HepG2 (cell line): Measurements from ENCODE around the gene ZCCHC10. TPM values are rescaled to one million over a fixed set of nuclear protein-coding genes. Genes with fewer than 3 reads are reported as not detected.

Experiments used
- ARID2 ChIP-seq: sonication (generic); formaldehyde crosslinking; IDR thresholded peaks from 2 replicates; pipeline ENCODE4 v1.8.1; 2022; ENCODE audit warnings: mild to moderate bottlenecking, missing genetic modification reagents, borderline replicate concordance
- ATF7 ChIP-seq, 2 experiments: fragments of 450-650 bp in 1 of 2; sonication (generic) in 1 of 2; formaldehyde crosslinking in 1 of 2; IDR thresholded peaks; 2 replicates each; pipeline versions ENCODE4 v1.4.0 to v1.6.1; 2016 to 2020; ENCODE audit warnings: antibody characterized with exemption in 1 of 2, mild to moderate bottlenecking in 1 of 2, missing genetic modification reagents in 1 of 2
- BATF2 ChIP-seq: sonication (generic); formaldehyde crosslinking; IDR thresholded peaks from 2 replicates; pipeline ENCODE4 v1.8.0; 2022; ENCODE audit warnings: mild to moderate bottlenecking, missing genetic modification reagents, moderate library complexity
- DNMT3B ChIP-seq: conservative IDR thresholded peaks from 2 replicates; pipeline ENCODE4 v1.6.1; 2016; ENCODE audit warnings: missing biosample characterization, control low read depth
- ETV5 ChIP-seq: IDR thresholded peaks from 2 replicates; pipeline ENCODE4 v1.6.1; 2018; ENCODE audit warnings: missing biosample characterization, missing genetic modification reagents, inconsistent platforms, borderline replicate concordance
- FOXJ3 ChIP-seq: sonication (generic); formaldehyde crosslinking; IDR thresholded peaks from 2 replicates; pipeline ENCODE4 v1.4.0; 2020; ENCODE audit warnings: missing genetic modification reagents, mild to moderate bottlenecking, borderline replicate concordance
- HOXA5 ChIP-seq: sonication (generic); formaldehyde crosslinking; IDR thresholded peaks from 2 replicates; pipeline ENCODE4 v1.4.0; 2020; ENCODE audit warnings: missing genetic modification reagents
- JARID2 ChIP-seq: sonication (generic); formaldehyde crosslinking; IDR thresholded peaks from 2 replicates; pipeline ENCODE4 v1.8.1; 2023; ENCODE audit warnings: missing genetic modification reagents, inconsistent platforms; ENCODE audit not compliant: insufficient replicate concordance
- MIER2 ChIP-seq: IDR thresholded peaks from 2 replicates; pipeline ENCODE4 v1.6.1; 2016; ENCODE audit warnings: missing biosample characterization, missing genetic modification reagents
- POLR2AphosphoS2 ChIP-seq: IDR thresholded peaks from 2 replicates; pipeline ENCODE4 v1.6.1; 2011; ENCODE audit warnings: low read depth, low read length, improper control_type of control experiment
- SETDB1 ChIP-seq: sonication (generic); formaldehyde crosslinking; IDR thresholded peaks from 2 replicates; pipeline ENCODE4 v1.5.1; 2020; ENCODE audit warnings: missing genetic modification reagents, mild to moderate bottlenecking, borderline replicate concordance
- SNAPC4 ChIP-seq: sonication (generic); formaldehyde crosslinking; IDR thresholded peaks from 2 replicates; pipeline ENCODE4 v1.4.0; 2020; ENCODE audit warnings: mild to moderate bottlenecking, missing genetic modification reagents
- SP2 ChIP-seq: sonication (generic); formaldehyde crosslinking; IDR thresholded peaks from 2 replicates; pipeline ENCODE4 v1.5.1; 2020; ENCODE audit warnings: mild to moderate bottlenecking, missing genetic modification reagents
- YEATS2 ChIP-seq: sonication (generic); formaldehyde crosslinking; IDR thresholded peaks from 2 replicates; pipeline ENCODE4 v1.4.0; 2020; ENCODE audit warnings: missing genetic modification reagents, borderline replicate concordance
- ZFX ChIP-seq: sonication (generic); formaldehyde crosslinking; IDR thresholded peaks from 2 replicates; pipeline ENCODE4 v1.4.0; 2020; ENCODE audit warnings: mild to moderate bottlenecking, low read depth, missing genetic modification reagents, moderate library complexity
- ZNF20 ChIP-seq: sonication (generic); formaldehyde crosslinking; IDR thresholded peaks from 2 replicates; pipeline ENCODE4 v1.4.0; 2020; ENCODE audit warnings: mild to moderate bottlenecking, moderate library complexity, missing genetic modification reagents
- ZNF562 ChIP-seq: sonication (generic); formaldehyde crosslinking; IDR thresholded peaks from 2 replicates; pipeline ENCODE4 v1.8.0; 2022; ENCODE audit warnings: missing genetic modification reagents, borderline replicate concordance
- ZNF800 ChIP-seq: sonication (generic); formaldehyde crosslinking; IDR thresholded peaks from 2 replicates; pipeline ENCODE4 v1.4.0; 2020; ENCODE audit warnings: missing genetic modification reagents
- polyA plus RNA-seq, 8 experiments: library from polyadenylated mRNA; depleted of rRNA in 3 of 8; stranded (reverse) in 7 of 8; unstranded in 1 of 8; fragments of >200 nt; fragmentation: Illumina TruSeq in 4 of 8; extraction: Trizol in 4 of 8; gene quantifications; 2 replicates each; pipeline versions ENCODE4 v1.2.1 to v1.2.3, GENCODE V29; 2011 to 2016; ENCODE audit warnings: low read depth in 4 of 8, missing spikeins in 1 of 8, mixed read lengths in 1 of 8; ENCODE audit not compliant: insufficient read depth in 1 of 8
- total RNA-seq, 5 experiments: library from RNA; depleted of rRNA; stranded (reverse); fragments of >200 nt; fragmentation: Illumina TruSeq; extraction: Trizol; gene quantifications; 2 replicates each; pipeline ENCODE4 v1.2.3, GENCODE V29; 2016; ENCODE audit warnings: low read depth in 1 of 5
- TF ChIP-seq, protein P1 (sequence below): sonication (generic); formaldehyde crosslinking; conservative IDR thresholded peaks from 2 replicates; pipeline ENCODE4 v1.4.0; 2020; ENCODE audit warnings: missing genetic modification reagents
- TF ChIP-seq, protein P2 (sequence below): IDR thresholded peaks from 2 replicates; pipeline ENCODE4 v1.6.1; 2012; ENCODE audit warnings: inconsistent platforms

ZCCHC10 gene
- total and polyA plus RNA-seq, 2 of the 13 experiments (the other 11 are each of a cell fraction or from before 2014, with no cell fraction given): 40.7 to 48.2 TPM

DNA sequence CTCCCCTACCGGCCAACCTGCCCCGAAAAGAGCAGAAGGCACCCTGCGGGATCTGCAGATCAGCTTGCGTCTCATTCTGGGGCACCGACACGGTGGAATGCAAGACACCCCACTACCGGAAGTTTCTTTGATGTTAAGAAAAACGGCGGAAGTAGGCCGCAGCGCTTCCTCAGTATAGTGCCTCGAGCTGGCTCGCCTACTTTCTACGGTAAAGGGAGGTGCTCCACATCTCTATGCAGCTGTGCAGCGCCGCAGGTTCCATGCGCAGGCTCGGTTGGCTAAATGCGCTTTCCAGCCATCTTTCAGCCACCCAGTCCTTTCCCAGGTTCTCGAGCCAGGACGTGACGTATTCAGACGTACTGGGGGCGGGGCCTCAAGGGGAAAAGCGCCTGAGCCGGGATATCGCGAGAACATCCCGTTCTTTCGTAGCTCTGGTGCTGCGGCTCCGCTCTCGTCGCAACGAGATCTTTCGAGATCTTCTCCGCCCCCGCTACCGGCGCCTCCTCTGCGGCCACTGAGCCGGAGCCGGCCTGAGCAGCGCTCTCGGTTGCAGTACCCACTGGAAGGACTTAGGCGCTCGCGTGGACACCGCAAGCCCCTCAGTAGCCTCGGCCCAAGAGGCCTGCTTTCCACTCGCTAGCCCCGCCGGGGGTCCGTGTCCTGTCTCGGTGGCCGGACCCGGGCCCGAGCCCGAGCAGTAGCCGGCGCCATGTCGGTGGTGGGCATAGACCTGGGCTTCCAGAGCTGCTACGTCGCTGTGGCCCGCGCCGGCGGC lies 25.4 kb upstream of the ZCCHC10 start, which contains the start of gene HSPA4 (continued):
- TF ChIP-seq ZNF800 (CRISPR knock-in tag) (0 out of 2 replicates have a peak, but pooled peaks have one; percentile 52), YEATS2 (CRISPR knock-in tag) (peak; percentile 90), SP2 (CRISPR knock-in tag) (peak; percentile 58), MIER2 (CRISPR knock-in tag) (no peak), ETV5 (CRISPR knock-in tag) (peak; percentile 90), BATF2 (CRISPR knock-in tag) (no peak), ARID2 (CRISPR knock-in tag) (peak; percentile 83; the same call in 1 of the 2 replicates), ZNF20 (CRISPR knock-in tag) (peak; percentile 74; the same call in 1 of the 2 replicates), HOXA5 (CRISPR knock-in tag) (peak; percentile 62; the same call in 1 of the 2 replicates), DNMT3B (CRISPR knock-in tag) (0 out of 2 replicates have a peak, but pooled peaks have one; percentile 1), ATF7 (IDR thresholded peaks at IDR 0.05) (no peak), ATF7 (CRISPR knock-in tag; IDR thresholded peaks at IDR 0.05) (0 out of 2 replicates have a peak, but pooled peaks have one; percentile 8), SETDB1 (CRISPR knock-in tag) (no peak), SNAPC4 (CRISPR knock-in tag) (peak; percentile 66; the same call in 1 of the 2 replicates), JARID2 (peak; percentile 29), POLR2AphosphoS2 (no peak), ZNF562 (CRISPR knock-in tag) (peak; percentile 32; the same call in 1 of the 2 replicates), ZFX (CRISPR knock-in tag) (peak; percentile 98), FOXJ3 (CRISPR knock-in tag) (peak; percentile 84; the same call in 1 of the 2 replicates)
- TF ChIP-seq, protein P1, sequence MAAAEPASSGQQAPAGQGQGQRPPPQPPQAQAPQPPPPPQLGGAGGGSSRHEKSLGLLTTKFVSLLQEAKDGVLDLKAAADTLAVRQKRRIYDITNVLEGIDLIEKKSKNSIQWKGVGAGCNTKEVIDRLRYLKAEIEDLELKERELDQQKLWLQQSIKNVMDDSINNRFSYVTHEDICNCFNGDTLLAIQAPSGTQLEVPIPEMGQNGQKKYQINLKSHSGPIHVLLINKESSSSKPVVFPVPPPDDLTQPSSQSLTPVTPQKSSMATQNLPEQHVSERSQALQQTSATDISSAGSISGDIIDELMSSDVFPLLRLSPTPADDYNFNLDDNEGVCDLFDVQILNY (CRISPR knock-in tag): no peak; the same call in 1 of the 2 replicates
- TF ChIP-seq, protein P2, sequence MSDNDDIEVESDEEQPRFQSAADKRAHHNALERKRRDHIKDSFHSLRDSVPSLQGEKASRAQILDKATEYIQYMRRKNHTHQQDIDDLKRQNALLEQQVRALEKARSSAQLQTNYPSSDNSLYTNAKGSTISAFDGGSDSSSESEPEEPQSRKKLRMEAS: peak; percentile 22
